GM18519 (cell line): Measurements from ENCODE around the gene FOXD4L3.
"Not testable (repeated sequence)": the region's sequence is repeated elsewhere in the genome, so short reads cannot be mapped to it uniquely, and the experiment has no call there.

Experiments used
- ATAC-seq: cut with Tn5 transposase; IDR thresholded peaks from one replicate; pipeline ENCODE4 v1.9.1; 2021; ENCODE audit warnings: mild to moderate bottlenecking, moderate library complexity; ENCODE audit not compliant: unreplicated experiment, low FRiP score

Gene FOXD4L3

DNA sequence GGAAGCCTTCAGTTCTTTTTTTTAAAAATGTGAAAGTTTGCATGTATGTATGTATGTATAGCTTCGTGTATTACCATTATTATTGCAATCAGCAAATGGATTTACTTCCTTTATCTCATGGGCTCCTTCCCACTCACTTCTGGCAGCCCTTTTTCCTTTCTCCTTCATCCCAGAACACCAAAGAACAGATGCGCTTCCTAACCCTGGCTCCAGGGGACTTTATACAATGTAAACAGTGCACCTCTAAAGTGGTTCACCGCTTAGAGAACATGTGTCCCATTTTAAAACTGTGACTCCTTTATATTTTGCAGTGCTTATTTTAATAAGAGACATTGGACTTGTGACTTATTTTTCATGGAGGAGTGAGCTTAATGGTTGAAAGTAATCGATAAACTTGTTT lies 40.6 kb downstream of the FOXD4L3 start:
- ATAC-seq, result not testable (repeated sequence)

DNA sequence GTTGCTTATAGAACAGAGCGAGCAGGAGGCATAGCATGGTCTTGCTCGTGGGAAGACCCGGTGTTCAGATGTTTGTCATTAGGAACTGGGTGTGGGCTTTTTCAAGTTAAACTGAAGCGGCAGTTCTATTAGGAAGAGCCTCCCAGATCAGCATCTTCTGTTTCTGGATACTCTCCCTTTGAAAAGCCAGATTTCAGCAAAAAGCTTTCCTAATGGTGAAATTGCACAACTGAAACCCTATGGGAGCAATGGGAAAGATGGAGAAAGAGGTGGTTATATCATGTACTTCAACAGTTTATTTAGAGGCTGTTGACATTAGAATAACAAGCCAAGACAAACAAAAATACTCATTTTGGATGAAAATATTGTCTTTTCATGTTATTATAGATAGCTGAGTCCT lies 41.3 kb downstream of the FOXD4L3 start:
- not testable (repeated sequence) for ATAC-seq

DNA sequence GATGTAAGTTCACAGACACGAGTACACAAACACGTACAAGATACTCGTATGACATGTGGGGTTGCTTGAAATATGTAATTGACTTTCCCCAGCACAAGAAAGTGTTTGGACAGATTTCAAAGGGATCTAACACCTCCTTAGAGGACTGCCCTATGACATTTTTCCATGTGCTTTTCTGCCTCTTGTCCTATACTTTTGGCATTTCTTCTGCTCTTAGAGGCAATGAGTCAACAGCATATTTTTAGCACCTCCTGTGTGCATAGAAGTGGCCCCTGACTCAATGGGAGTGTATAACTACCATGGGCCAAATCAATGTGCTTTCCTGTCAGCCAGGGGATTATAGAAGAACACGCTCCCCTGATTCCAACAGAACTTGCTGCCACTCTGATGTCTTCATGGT lies 49.0 kb downstream of the FOXD4L3 start:
- not testable (repeated sequence) for ATAC-seq
